Neural cell (in vitro differentiated cells): ENCODE measurements around the gene CILP2.
A peak's percentile ranks its signal among the peaks of the same experiment; 100 is the strongest.

Experiments used
- CTCF ChIP-seq: fragments of 450-650 bp; IDR thresholded peaks from 2 replicates; pipeline ENCODE4 v1.5.1; 2014; ENCODE audit warnings: antibody characterized with exemption, mild to moderate bottlenecking, moderate library complexity; ENCODE audit not compliant: poor library complexity, severe bottlenecking
- EZH2 ChIP-seq: fragments of 200-600, 300-800 bp; shearing (Covaris generic), sonication (generic); IDR thresholded peaks from 2 replicates; pipeline ENCODE4 v1.6.1; 2014; ENCODE audit warnings: antibody characterized with exemption, low read length, borderline replicate concordance, mild to moderate bottlenecking; ENCODE audit not compliant: insufficient read depth, poor library complexity, severe bottlenecking
- REST ChIP-seq: IDR thresholded peaks from 2 replicates; pipeline ENCODE4 v1.6.1; 2012; ENCODE audit warnings: borderline replicate concordance
- SMC3 ChIP-seq: fragments of 450-650 bp; conservative IDR thresholded peaks from 2 replicates; pipeline ENCODE4 v1.6.1; 2014; ENCODE audit warnings: antibody characterized with exemption, mild to moderate bottlenecking, moderate library complexity; ENCODE audit not compliant: poor library complexity

GRCh38 chr19:19531951-19532805, 5.9 kb upstream of the CILP2 start:
- TF ChIP-seq CTCF (peak; percentile 92), EZH2 (no peak), REST (no peak), SMC3 (peak; percentile 92)
